Trophoblast cell (in vitro differentiated cells and primary cell): ENCODE results near the gene SMCO2.

Experiments
- DNase-seq, 2 donors: peaks; one replicate each; pipeline ENCODE4 v3.0.0-alpha.2; 2016
- H2AFZ ChIP-seq: 2 replicates; pipeline ENCODE4 v1.6.1; 2013; ENCODE audit warnings: low read length, moderate library complexity, mild to moderate bottlenecking; ENCODE audit not compliant: insufficient read depth, poor library complexity
- H2AK5ac ChIP-seq: 2 replicates; pipeline ENCODE4 v1.6.1; 2013; ENCODE audit warnings: mild to moderate bottlenecking, low read length
- H2BK120ac ChIP-seq: 2 replicates; pipeline ENCODE4 v1.6.1; 2013; ENCODE audit warnings: low read length, mild to moderate bottlenecking, moderate library complexity; ENCODE audit not compliant: insufficient read depth, poor library complexity
- H2BK12ac ChIP-seq: 2 replicates; pipeline ENCODE4 v1.6.1; 2013; ENCODE audit warnings: mild to moderate bottlenecking, low read length, moderate library complexity
- H2BK5ac ChIP-seq: 2 replicates; pipeline ENCODE4 v1.6.1; 2013; ENCODE audit warnings: low read length, low read depth, moderate library complexity, mild to moderate bottlenecking; ENCODE audit not compliant: poor library complexity
- H3K14ac ChIP-seq: 2 replicates; pipeline ENCODE4 v1.6.1; 2013; ENCODE audit warnings: mild to moderate bottlenecking, low read length
- H3K18ac ChIP-seq: 2 replicates; pipeline ENCODE4 v1.6.1; 2013; ENCODE audit warnings: mild to moderate bottlenecking, low read length
- H3K23ac ChIP-seq: 2 replicates; pipeline ENCODE4 v1.6.1; 2013; ENCODE audit warnings: low read length
- H3K27ac ChIP-seq: 2 replicates; pipeline ENCODE4 v1.5.1; 2013; ENCODE audit warnings: low read depth, mild to moderate bottlenecking, inconsistent platforms, low read length, moderate library complexity
- H3K27me3 ChIP-seq: 2 replicates; pipeline ENCODE4 v1.6.1; 2013; ENCODE audit warnings: inconsistent platforms, mild to moderate bottlenecking, low read length, moderate library complexity; ENCODE audit not compliant: insufficient read depth
- H3K36me3 ChIP-seq, 2 experiments: 1 replicate in 1 of 2; 2 replicates in 1 of 2; pipeline ENCODE4 v1.6.1; 2013; ENCODE audit warnings: low read length in 2 of 2, mild to moderate bottlenecking in 2 of 2, moderate library complexity in 1 of 2; ENCODE audit not compliant: insufficient read depth in 2 of 2, control insufficient read depth in 1 of 2
- H3K4ac ChIP-seq: 2 replicates; pipeline ENCODE4 v1.6.1; 2013; ENCODE audit warnings: low read depth, mild to moderate bottlenecking, low read length, moderate library complexity
- H3K4me1 ChIP-seq, 2 experiments: 1 replicate in 1 of 2; 2 replicates in 1 of 2; pipeline ENCODE4 v1.6.1; 2013; ENCODE audit warnings: low read length in 2 of 2, mild to moderate bottlenecking in 2 of 2, moderate library complexity in 1 of 2; ENCODE audit not compliant: insufficient read depth in 2 of 2, control insufficient read depth in 1 of 2
- H3K4me2 ChIP-seq: 2 replicates; pipeline ENCODE4 v1.6.1; 2013; ENCODE audit warnings: inconsistent platforms, mild to moderate bottlenecking, low read length, moderate library complexity
- H3K4me3 ChIP-seq: 2 replicates; pipeline ENCODE4 v1.5.1; 2013; ENCODE audit warnings: mild to moderate bottlenecking, low read depth, low read length, inconsistent platforms
- H3K79me1 ChIP-seq: one replicate; pipeline ENCODE4 v1.6.1; 2013; ENCODE audit warnings: low read length
- H3K79me2 ChIP-seq: 2 replicates; pipeline ENCODE4 v1.6.1; 2013; ENCODE audit warnings: low read length, mild to moderate bottlenecking; ENCODE audit not compliant: control insufficient read depth, insufficient read depth, poor library complexity
- H3K9ac ChIP-seq: 2 replicates; pipeline ENCODE4 v1.6.1; 2013; ENCODE audit warnings: mild to moderate bottlenecking, low read length
- H3K9me3 ChIP-seq: 2 replicates; pipeline ENCODE4 v1.6.1; 2013; ENCODE audit warnings: low read depth, mild to moderate bottlenecking, control low read depth, inconsistent platforms, low read length; ENCODE audit not compliant: insufficient read depth
- H4K12ac ChIP-seq: 2 replicates; pipeline ENCODE4 v1.6.1; 2013; ENCODE audit warnings: low read depth, mild to moderate bottlenecking, low read length, moderate library complexity
- H4K8ac ChIP-seq: 2 replicates; pipeline ENCODE4 v1.6.1; 2013; ENCODE audit warnings: low read depth, mild to moderate bottlenecking, low read length, moderate library complexity
- H4K91ac ChIP-seq: one replicate; pipeline ENCODE4 v1.6.1; 2013; ENCODE audit warnings: low read depth, mild to moderate bottlenecking, low read length, moderate library complexity
- WGBS: extraction: QIAGEN DNeasy Blood & Tissue Kit; methylation state at CpG from one replicate; pipeline ENCODE4 v1.1.7; 2013; ENCODE audit warnings: missing lambda C conversion rate; ENCODE audit not compliant: insufficient read length, insufficient coverage; ENCODE audit errors: extremely low coverage; 5-methylcytosine and 5-hydroxymethylcytosine counted together

Gene SMCO2

DNA sequence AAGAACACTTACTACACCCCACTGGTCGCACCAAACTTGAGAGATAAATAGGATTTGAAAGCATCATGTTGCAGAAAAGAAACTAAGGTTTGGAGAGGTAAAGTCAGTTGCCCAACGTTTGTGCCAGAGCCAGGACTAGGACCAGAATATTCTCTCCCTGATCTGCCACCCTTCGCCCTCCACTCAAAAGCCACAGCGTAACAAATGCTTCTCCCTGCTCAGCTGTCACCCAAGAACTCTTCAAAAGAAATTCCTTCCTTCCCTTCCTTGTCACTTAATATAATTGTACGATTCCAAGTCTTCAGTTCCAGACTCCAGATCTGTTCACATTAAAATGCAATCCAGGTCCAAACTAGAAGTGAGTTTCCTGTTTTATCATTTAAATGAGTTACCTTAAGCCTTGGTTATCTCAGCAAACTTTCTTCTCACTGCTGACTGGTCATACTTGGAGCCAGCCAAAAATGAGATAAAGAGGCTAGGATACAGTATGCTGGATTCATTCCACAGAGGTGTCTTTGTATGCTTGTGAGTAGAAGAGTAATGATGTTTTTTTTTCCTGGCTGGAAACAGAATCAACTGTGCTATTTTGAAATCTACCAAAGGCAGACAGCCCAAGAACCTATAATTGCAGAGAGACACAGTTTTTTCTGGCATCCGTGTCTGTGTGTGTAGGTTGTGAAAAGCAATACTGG lies 64.6 kb downstream of the SMCO2 start:
- Histone ChIP-seq H3K4me2 (no peak overlapping the region), H3K14ac (no peak overlapping the region), H3K79me2 (peaks cover 1% of the 10 kb centered on the region), H2AK5ac (peak overlapping the region; percentile 82), H3K4me1 (peaks cover 6 to 9% of the 10 kb centered on the region in 2 experiments), H3K18ac (no peak overlapping the region), H3K4ac (no peak overlapping the region), H2AFZ (no peak overlapping the region), H2BK12ac (peak overlapping the region; percentile 88), H3K9me3 (no peaks in the 10 kb centered on the region), H4K91ac (peak overlapping the region; percentile 35), H3K27me3 (no peaks in the 10 kb centered on the region), H2BK5ac (peak overlapping the region; percentile 16), H3K36me3 (no peaks in the 10 kb centered on the region), H3K27ac (peak overlapping the region; percentile 56), H3K9ac (no peak overlapping the region), H2BK120ac (peak overlapping the region; percentile 20), H4K12ac (no peak overlapping the region), H4K8ac (no peak overlapping the region), H3K23ac (no peak overlapping the region), H3K4me3 (no peak overlapping the region), H3K79me1 (peaks cover 20% of the 10 kb centered on the region)
- no CpG with 5 or more reads among the region's 6 CpGs for WGBS
- DNase-seq = no peak

DNA sequence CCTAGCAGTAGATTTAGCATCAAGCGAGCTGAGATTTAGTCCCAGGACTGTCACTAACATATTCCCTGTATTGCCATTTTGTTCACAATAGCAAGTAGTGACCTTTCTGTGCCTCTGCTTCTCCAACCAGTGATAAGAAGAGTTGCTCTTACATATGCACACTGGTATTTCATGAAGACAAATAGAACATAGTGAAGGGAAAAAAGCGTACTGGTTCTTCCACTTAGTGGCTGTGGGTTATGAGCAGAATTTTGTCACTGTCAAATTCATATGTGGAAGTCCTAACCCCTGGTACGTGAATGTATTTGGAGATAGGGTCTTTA lies 65.1 kb downstream of the SMCO2 start:
- Histone ChIP-seq H3K4me2 (no peak overlapping the region), H3K9me3 (no peaks in the 10 kb centered on the region), H4K12ac (no peak overlapping the region), H3K79me2 (peaks cover 1% of the 10 kb centered on the region), H3K4me3 (no peak overlapping the region), H2BK120ac (no peak overlapping the region), H3K79me1 (peaks cover 23% of the 10 kb centered on the region), H3K4me1 (peaks cover 8 to 12% of the 10 kb centered on the region in 2 experiments), H2AFZ (no peak overlapping the region), H4K91ac (no peak overlapping the region), H3K14ac (no peak overlapping the region), H3K4ac (no peak overlapping the region), H3K27me3 (no peaks in the 10 kb centered on the region), H3K23ac (no peak overlapping the region), H3K27ac (peak overlapping the region; percentile 56), H3K18ac (no peak overlapping the region), H3K36me3 (no peaks in the 10 kb centered on the region), H2BK5ac (no peak overlapping the region), H2AK5ac (no peak overlapping the region), H2BK12ac (no peak overlapping the region), H3K9ac (no peak overlapping the region), H4K8ac (no peak overlapping the region)
- WGBS = no CpG with 5 or more reads among the region's 3 CpGs
- no peak for DNase-seq

DNA sequence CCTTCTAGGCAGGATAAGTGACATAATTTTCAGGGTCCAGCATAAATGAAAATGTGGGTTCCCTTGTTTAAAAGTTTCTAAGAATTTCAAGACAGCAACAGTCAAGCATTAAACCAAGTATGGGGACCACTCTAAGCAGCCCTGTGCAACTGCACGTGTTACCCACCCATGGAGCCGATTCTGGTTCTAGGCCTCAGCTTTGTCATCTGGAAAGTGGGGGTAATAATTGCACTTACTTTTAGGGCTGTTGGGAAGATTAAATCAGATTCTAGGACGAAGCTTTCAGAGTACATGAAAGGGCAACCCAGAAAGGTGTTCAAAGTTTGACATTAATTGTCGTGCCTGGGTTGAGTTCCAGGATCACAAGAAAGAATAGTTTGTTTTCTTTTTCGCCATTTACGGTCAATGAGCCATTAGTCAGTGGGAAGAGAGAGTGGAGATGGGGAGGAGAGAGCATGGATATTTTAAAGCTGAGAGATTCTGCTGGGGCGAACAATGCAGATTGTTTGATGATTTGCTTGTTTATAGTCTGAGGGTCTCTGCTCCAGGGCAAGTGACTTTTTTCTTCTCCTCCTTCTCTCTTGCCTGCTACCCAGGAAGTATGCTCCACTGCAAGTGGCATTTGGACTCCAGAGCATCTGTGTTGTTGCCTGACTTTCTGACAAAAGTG lies 66.8 kb downstream of the SMCO2 start:
- Histone ChIP-seq H3K36me3 (no peaks in the 10 kb centered on the region), H4K8ac (no peak overlapping the region), H3K79me2 (peaks cover 1% of the 10 kb centered on the region), H3K79me1 (peaks cover 27% of the 10 kb centered on the region), H3K4me2 (no peak overlapping the region), H3K18ac (no peak overlapping the region), H3K23ac (no peak overlapping the region), H3K9ac (no peak overlapping the region), H3K4ac (no peak overlapping the region), H3K4me3 (no peak overlapping the region), H3K9me3 (no peaks in the 10 kb centered on the region), H2AFZ (no peak overlapping the region), H3K27me3 (no peaks in the 10 kb centered on the region), H2BK5ac (no peak overlapping the region), H2BK120ac (peak overlapping the region; percentile 8), H4K91ac (no peak overlapping the region), H3K14ac (no peak overlapping the region), H3K27ac (peak overlapping the region; percentile 21), H3K4me1 (peaks cover 10 to 17% of the 10 kb centered on the region in 2 experiments), H4K12ac (no peak overlapping the region), H2AK5ac (no peak overlapping the region), H2BK12ac (no peak overlapping the region)
- DNase-seq = no peak
- no CpG with 5 or more reads among the region's 7 CpGs for WGBS

DNA sequence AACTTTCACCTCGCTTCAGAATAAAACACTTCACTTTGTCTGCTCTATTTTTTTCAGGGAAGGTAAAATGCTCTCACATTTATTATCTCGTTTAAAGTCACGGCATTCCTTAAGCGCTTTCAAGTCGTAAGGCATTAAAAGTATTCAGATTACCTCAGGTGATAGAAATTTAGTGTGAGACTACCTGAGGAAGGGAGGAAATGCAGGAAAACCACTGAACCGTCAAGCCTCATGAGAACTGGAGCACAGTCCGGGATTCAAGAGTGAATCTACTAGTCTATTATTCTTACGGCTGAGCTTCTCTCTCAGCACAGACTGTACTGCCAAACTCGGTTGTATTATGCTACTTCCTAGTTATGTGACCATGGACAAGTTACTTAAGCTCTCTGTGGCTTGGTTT lies 69.1 kb downstream of the SMCO2 start:
- Histone ChIP-seq H2BK12ac (peak overlapping the region; percentile 56), H4K8ac (no peak overlapping the region)
- no CpG with 5 or more reads among the region's 9 CpGs for WGBS

More for the DNA sequence above, 69.1 kb downstream of the SMCO2 start:
- H2AK5ac ChIP-seq = no peak overlapping the region
- peak overlapping the region; percentile 87 for H2BK5ac ChIP-seq
- no peaks in the 10 kb centered on the region for H3K27me3 ChIP-seq
- H3K4me3 ChIP-seq = no peak overlapping the region
- H3K4ac ChIP-seq = no peak overlapping the region
- peak; percentile 62 to 88 for DNase-seq
- H3K4me2 ChIP-seq = peak overlapping the region; percentile 37
- H3K79me1 ChIP-seq = peaks cover 29% of the 10 kb centered on the region
- no peak overlapping the region for H3K9ac ChIP-seq
- H3K23ac ChIP-seq = no peak overlapping the region
- no peaks in the 10 kb centered on the region for H3K36me3 ChIP-seq
- no peak overlapping the region for H4K12ac ChIP-seq
- no peaks in the 10 kb centered on the region for H3K9me3 ChIP-seq
- H3K27ac ChIP-seq = peak overlapping the region; percentile 98
- H4K91ac ChIP-seq = no peak overlapping the region
- no peak overlapping the region for H2AFZ ChIP-seq
- H3K4me1 ChIP-seq = peaks cover 10 to 26% of the 10 kb centered on the region in 2 experiments
- no peak overlapping the region for H3K18ac ChIP-seq
- peaks cover 1% of the 10 kb centered on the region for H3K79me2 ChIP-seq
- H2BK120ac ChIP-seq = peak overlapping the region; percentile 81
- peak overlapping the region; percentile 74 for H3K14ac ChIP-seq
